ENCODE results near the gene RARRES2.
"Not testable (repeated sequence)": the region's sequence is repeated elsewhere in the genome, so short reads cannot be mapped to it uniquely, and the experiment has no call there.

RARRES2 gene

DNA sequence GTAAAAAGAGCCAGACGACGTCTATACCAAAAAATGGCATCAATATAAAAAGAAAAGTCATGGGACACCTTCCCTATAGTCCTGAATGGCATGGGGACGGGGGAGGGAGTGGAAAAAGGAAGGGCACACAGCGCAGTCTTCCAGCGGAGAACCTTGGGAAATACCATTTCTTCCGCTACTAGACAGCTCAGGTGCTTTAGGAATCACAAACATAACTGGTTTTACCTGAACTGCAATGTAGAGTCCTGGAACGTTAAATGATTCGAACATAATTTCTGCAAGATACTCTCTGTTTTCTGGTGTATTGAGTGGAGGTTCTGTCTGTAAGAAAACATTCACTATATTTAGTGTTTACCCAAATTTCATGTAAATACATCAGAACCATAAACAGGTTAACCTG is 46.4 kb downstream of the RARRES2 start:
- WGBS: 84% methylated on average over 3 of the region's 8 CpGs
- not testable (repeated sequence) for H3K9me3 ChIP-seq (ENCODE audit: control insufficient read depth, low read length); H2BK120ac ChIP-seq (ENCODE audit: low read depth, low read length); H3K27ac ChIP-seq (ENCODE audit: low read length, poor library complexity, severe bottlenecking); H3K27me3 ChIP-seq (ENCODE audit: control insufficient read depth in 1 of 2, insufficient read depth in 1 of 2, low read length in 2 of 2); H3K14ac ChIP-seq (ENCODE audit: low read length in 2 of 2); H4K91ac ChIP-seq (ENCODE audit: low read length); H3K4ac ChIP-seq (ENCODE audit: low read depth in 1 of 2, low read length in 2 of 2); H2BK5ac ChIP-seq (ENCODE audit: low read depth, low read length, poor library complexity, severe bottlenecking); H3K18ac ChIP-seq (ENCODE audit: low read depth in 1 of 2, low read length in 2 of 2); H3K9ac ChIP-seq (ENCODE audit: low read length); H3K4me1 ChIP-seq (ENCODE audit: control insufficient read depth, insufficient read depth, low read depth, low read length); H2AFZ ChIP-seq (ENCODE audit: low read depth, low read length); H3K4me3 ChIP-seq (ENCODE audit: insufficient read depth in 1 of 2, low read depth in 1 of 2, low read length in 2 of 2); DNase-seq; H3K36me3 ChIP-seq (ENCODE audit: control insufficient read depth in 1 of 2, insufficient read depth in 2 of 2, low read depth in 1 of 2, low read length in 2 of 2); H4K8ac ChIP-seq (ENCODE audit: low read length); H3K23ac ChIP-seq (ENCODE audit: low read length in 2 of 2); H3K79me1 ChIP-seq (replicated peaks; ENCODE audit: low read length, poor library complexity, severe bottlenecking); H3K4me2 ChIP-seq (ENCODE audit: low read length, poor library complexity, severe bottlenecking); H2BK12ac ChIP-seq (ENCODE audit: low read length in 2 of 2); H2AK5ac ChIP-seq (ENCODE audit: low read length, severe bottlenecking); H2BK15ac ChIP-seq (ENCODE audit: low read depth, poor library complexity, severe bottlenecking)

DNA sequence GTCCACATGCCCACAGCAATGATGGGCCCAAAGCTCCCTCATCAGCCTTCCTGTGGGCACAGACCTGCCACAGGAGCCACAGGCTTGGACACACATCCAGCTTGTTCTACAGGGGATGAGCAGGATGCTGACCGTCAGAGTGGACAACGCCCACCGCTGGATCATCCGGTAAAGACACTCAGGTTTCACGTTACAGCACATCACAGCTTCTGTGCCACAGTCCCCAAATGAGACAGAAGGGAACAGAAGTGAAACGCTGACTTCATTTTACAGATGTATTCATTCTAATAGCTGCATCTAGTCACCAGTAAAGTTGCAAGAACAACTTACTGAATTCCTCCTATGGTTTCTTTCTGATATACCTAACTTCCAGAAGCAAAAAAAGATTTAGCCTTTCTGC is 51.1 kb downstream of the RARRES2 start:
- H3K9me3 ChIP-seq (ENCODE audit: control insufficient read depth, low read length); H3K9ac ChIP-seq (ENCODE audit: low read length); H4K91ac ChIP-seq (ENCODE audit: low read length); H2BK12ac ChIP-seq (ENCODE audit: low read length in 2 of 2); H3K4me2 ChIP-seq (ENCODE audit: low read length, poor library complexity, severe bottlenecking); H3K18ac ChIP-seq (ENCODE audit: low read depth in 1 of 2, low read length in 2 of 2); H3K14ac ChIP-seq (ENCODE audit: low read length in 2 of 2); H3K36me3 ChIP-seq (ENCODE audit: control insufficient read depth in 1 of 2, insufficient read depth in 2 of 2, low read depth in 1 of 2, low read length in 2 of 2); H3K79me1 ChIP-seq (replicated peaks; ENCODE audit: low read length, poor library complexity, severe bottlenecking); H3K23ac ChIP-seq (ENCODE audit: low read length in 2 of 2); H2AFZ ChIP-seq (ENCODE audit: low read depth, low read length); H3K4ac ChIP-seq (ENCODE audit: low read depth in 1 of 2, low read length in 2 of 2); H4K8ac ChIP-seq (ENCODE audit: low read length); H2BK15ac ChIP-seq (ENCODE audit: low read depth, poor library complexity, severe bottlenecking); H3K27ac ChIP-seq (ENCODE audit: low read length, poor library complexity, severe bottlenecking); H3K27me3 ChIP-seq (ENCODE audit: control insufficient read depth in 1 of 2, insufficient read depth in 1 of 2, low read length in 2 of 2); H2BK120ac ChIP-seq (ENCODE audit: low read depth, low read length); H3K4me1 ChIP-seq (ENCODE audit: control insufficient read depth, insufficient read depth, low read depth, low read length); H3K4me3 ChIP-seq (ENCODE audit: insufficient read depth in 1 of 2, low read depth in 1 of 2, low read length in 2 of 2); H2BK5ac ChIP-seq (ENCODE audit: low read depth, low read length, poor library complexity, severe bottlenecking); DNase-seq; H2AK5ac ChIP-seq (ENCODE audit: low read length, severe bottlenecking): not testable (repeated sequence)
- WGBS: 61% methylated on average over 6 of the region's 6 CpGs

DNA sequence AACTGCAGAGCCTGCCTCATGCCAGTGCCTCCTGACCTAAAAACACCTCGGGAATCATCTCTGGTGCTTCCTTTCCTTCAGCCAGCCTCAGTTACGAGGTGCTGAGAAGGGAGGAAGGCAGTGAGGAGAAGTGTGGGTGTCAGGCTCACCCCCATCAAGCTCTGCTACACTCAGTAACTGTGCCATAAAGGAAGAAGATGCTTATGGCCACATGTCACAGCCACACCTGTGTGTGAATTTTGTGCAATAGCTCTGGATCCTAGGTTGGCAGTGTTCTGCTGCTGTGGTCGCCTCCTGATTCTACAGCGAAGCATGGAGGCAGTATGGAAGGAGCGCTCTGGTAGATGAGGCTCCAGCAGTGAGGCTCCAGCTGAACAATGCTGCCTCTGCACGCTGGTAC is 52.6 kb downstream of the RARRES2 start:
- not testable (repeated sequence) for H4K91ac ChIP-seq (ENCODE audit: low read length); H2BK120ac ChIP-seq (ENCODE audit: low read depth, low read length)

More for the DNA sequence above, 52.6 kb downstream of the RARRES2 start:
- H3K18ac ChIP-seq (ENCODE audit: low read depth in 1 of 2, low read length in 2 of 2); H3K27ac ChIP-seq (ENCODE audit: low read length, poor library complexity, severe bottlenecking); DNase-seq; H3K36me3 ChIP-seq (ENCODE audit: control insufficient read depth in 1 of 2, insufficient read depth in 2 of 2, low read depth in 1 of 2, low read length in 2 of 2); H3K27me3 ChIP-seq (ENCODE audit: control insufficient read depth in 1 of 2, insufficient read depth in 1 of 2, low read length in 2 of 2); H2AK5ac ChIP-seq (ENCODE audit: low read length, severe bottlenecking); H3K4ac ChIP-seq (ENCODE audit: low read depth in 1 of 2, low read length in 2 of 2); H4K8ac ChIP-seq (ENCODE audit: low read length); H3K4me2 ChIP-seq (ENCODE audit: low read length, poor library complexity, severe bottlenecking); H2BK12ac ChIP-seq (ENCODE audit: low read length in 2 of 2); H3K9me3 ChIP-seq (ENCODE audit: control insufficient read depth, low read length); H2BK15ac ChIP-seq (ENCODE audit: low read depth, poor library complexity, severe bottlenecking); H3K4me3 ChIP-seq (ENCODE audit: insufficient read depth in 1 of 2, low read depth in 1 of 2, low read length in 2 of 2); H3K23ac ChIP-seq (ENCODE audit: low read length in 2 of 2); H2BK5ac ChIP-seq (ENCODE audit: low read depth, low read length, poor library complexity, severe bottlenecking); H3K79me1 ChIP-seq (replicated peaks; ENCODE audit: low read length, poor library complexity, severe bottlenecking); H3K14ac ChIP-seq (ENCODE audit: low read length in 2 of 2); H3K9ac ChIP-seq (ENCODE audit: low read length); H2AFZ ChIP-seq (ENCODE audit: low read depth, low read length); H3K4me1 ChIP-seq (ENCODE audit: control insufficient read depth, insufficient read depth, low read depth, low read length): not testable (repeated sequence)
- WGBS: 95% methylated on average over 4 of the region's 6 CpGs

All from mesenchymal stem cell (in vitro differentiated cells and primary cell).